Tibial nerve (tissue), 4 donors: ENCODE results near the gene FILIP1.

Source experiments
- CTCF ChIP-seq, 5 experiments: fragments of 200-600 bp in 3 of 5; fragments of 450-650 bp in 2 of 5; sonication (generic) in 3 of 5; IDR thresholded peaks; one replicate each; pipeline ENCODE4 v1.5.1; 2016 to 2019; ENCODE audit warnings: antibody characterized with exemption in 5 of 5, mild to moderate bottlenecking in 3 of 5, moderate library complexity in 2 of 5
- EP300 ChIP-seq, 2 donors: sonication (generic); formaldehyde crosslinking; IDR thresholded peaks; one replicate each; pipeline ENCODE4 v1.6.1; 2017; ENCODE audit warnings: antibody characterized with exemption in 2 of 2, mild to moderate bottlenecking in 1 of 2
- POLR2A ChIP-seq, 2 donors: fragments of 450-650 bp; IDR thresholded peaks; one replicate each; pipeline ENCODE4 v1.6.1; 2017; ENCODE audit warnings: antibody characterized with exemption in 2 of 2, mild to moderate bottlenecking in 2 of 2, moderate library complexity in 2 of 2

GRCh38 chr6:75249837-75250236 lies 243.8 kb downstream of the FILIP1 start:
- TF ChIP-seq POLR2A (IDR thresholded peaks at IDR 0.05), result no peak
- TF ChIP-seq CTCF (IDR thresholded peaks at IDR 0.05), result no peak
- no peak for TF ChIP-seq EP300 (IDR thresholded peaks at IDR 0.05)
